GM19099 (cell line): ENCODE measurements around the gene HOXB1.

ENCODE experiments used
- POLR2A ChIP-seq: IDR thresholded peaks from 3 replicates; pipeline ENCODE4 v1.6.1; 2011; ENCODE audit warnings: low read depth; ENCODE audit not compliant: insufficient read length; ENCODE audit errors: extremely low read depth

The HOXB1 gene

DNA sequence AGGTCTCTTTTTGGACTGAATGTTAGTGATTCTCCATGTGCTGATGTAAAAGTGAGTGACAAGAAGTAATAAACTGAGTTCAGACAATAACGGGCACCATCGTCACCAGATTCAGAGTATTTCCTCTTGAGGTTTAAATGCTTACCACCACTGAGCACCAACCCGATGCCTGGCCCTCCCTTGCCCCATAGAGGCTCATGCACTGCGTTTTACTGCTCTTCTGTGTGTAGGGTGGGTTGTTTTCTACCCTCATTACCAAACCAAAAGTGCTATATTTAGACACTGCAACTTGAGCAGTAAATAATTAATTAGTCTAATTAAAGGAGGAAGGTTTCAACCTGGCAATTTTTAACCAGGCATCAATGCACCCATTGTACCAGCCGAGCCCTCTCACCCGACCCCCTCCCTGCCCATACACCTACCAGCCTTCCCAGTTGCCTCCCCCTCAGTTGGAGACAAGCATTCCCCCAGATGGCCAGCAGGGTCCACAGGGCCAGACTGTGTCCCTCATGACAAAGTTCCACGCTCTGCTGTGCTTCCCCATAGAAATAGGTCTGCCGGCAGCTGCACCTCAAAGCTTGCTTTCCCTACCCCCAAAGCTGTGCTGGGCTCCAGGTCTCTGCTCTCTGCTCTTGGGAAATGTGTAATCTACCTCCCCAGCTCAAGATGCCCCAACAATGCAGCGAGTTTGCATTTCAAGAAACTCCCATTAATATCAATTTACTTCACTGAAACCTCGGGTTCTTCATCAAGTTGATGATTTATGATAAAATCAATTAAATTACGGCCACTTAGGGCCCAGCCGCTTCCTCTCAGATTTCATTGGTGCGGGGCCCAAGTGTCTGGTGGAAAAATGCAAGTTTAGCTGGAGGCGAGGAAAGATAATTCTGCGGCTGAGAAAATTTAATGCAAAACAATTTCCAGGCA is 31.3 kb upstream of the HOXB1 start:
- peak; percentile 59 for TF ChIP-seq POLR2A

DNA sequence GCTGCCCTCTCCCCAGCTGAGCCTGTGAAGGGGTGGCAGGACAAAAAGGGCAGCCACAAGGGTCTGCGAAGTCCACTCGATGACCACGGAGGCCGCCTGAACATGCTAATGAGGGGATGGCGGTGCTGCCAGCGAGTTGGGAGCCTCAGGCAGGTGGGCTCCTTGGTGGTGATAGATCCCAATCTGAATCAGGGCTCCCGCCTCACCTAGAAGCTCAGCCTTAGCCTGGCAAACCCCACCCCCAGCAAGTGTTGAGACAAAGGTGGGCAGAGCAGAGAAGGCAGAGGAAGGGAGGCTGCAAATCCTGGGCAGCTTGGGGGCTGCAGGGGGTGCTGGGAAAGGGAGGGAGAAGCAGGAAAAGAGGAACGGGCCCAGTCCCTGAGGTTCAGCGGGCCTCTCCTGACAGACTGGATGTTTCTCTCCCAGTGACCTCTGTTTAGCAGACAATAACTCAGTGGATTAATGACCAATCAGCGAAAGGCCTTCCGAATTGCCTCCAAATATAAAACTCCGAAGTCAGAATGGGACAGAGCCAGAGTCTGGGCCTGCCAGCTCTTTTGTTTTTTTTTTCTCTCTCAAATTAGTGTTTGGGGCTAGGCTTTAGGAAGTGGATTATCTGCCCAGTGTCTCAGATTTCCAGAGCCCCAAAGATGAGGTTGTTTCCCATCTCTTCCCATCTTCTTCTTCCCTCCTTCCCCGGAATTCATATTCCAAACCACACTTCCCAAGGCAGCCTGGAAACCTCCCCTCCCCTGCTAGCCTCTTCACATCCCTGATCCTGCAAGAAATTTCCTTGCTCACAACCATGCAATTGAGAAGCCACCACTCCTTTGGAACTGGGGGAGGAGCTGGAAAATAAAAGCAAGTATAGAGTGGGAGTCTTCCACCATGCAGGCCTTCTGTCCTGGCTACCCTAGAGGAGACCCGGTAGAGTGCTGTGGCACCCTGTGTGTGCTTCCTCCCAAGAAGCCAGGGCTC is 29.3 kb upstream of the HOXB1 start:
- TF ChIP-seq POLR2A: no peak

DNA sequence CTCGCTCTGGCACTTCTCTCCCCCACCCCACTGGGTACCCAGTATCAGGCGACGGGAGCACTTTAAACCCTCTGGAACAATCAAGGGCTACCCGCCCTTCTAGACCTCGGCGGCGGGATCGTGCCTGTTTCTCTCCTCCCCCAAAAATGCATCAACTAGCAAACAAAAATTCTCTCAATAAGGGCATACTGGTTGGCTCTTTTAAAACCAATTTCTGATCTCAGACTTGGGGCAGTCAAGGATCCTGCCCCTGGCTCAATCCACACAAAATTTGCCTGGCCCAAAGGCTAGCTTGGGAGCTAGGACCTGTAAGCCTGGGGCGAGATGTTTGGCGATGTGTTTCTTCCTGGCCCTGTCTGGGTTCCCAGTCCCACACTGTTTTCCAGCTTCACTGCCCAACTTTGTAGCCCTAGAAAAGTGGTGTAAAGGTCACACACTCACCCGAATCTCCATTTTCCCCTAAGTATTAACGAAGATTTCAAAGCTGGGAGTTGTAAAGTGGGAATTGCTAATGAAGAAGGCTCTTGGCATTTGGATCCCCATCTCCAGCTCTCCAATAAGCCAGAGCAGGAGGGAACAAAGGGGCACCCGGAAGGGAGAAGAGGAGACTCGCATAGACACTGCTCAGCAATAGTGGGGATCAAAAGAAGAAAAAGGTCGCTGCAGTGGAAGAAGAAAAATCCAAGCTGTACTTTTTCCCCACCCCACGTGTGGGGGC is 28.5 kb upstream of the HOXB1 start:
- TF ChIP-seq POLR2A: no peak

DNA sequence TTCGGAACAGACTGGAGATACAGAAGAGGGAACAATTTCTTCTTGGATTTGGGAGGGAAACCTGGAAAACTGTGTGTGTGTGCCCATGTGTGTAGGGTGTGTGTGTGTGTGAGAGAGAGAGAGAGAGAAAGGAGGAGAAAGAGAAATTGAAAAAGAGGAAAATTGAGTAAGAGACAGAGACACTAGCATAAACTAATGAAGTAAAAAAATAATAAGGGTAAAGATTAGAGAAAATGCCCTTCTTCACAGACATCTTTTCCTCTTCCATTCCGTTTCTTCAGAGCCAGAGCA is 28.0 kb upstream of the HOXB1 start:
- no peak for TF ChIP-seq POLR2A

DNA sequence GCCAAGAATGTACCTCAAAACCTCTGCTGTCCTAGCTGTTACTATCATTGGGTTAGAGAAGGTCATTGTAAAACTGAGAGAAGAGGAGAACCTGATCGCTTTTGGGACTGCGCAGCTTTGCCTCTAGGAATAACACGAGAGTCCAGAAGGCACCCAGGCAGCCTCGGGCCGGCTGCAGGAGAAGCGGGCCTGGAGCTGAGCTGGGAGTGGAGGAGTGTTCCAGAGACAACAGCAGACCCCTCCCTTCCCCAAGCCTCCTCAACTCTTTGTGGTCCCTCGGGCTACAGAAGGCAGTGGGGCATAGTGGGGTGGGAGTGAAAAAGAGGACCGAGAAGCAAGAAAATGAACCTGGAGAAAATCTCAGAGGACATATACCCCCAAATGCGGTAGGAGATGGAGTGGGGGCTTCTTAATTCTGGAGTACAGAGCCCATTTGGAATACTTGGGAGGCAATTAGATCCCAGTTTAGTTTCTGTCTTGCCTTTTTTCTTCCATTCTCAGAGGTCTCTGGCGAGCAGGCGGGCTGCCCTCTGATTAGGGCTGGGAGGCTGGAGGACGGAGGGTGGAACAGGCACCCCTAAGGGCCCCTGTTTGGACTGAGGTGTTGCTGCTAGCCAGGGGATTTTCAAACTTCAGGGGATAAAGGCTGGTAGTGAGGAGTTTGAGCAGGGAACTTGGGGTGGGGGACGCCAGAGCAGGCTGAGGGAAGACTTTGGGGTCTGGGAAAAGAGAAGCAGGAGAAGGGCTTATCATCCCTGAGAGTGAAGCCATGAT is 27.4 kb upstream of the HOXB1 start:
- no peak for TF ChIP-seq POLR2A

DNA sequence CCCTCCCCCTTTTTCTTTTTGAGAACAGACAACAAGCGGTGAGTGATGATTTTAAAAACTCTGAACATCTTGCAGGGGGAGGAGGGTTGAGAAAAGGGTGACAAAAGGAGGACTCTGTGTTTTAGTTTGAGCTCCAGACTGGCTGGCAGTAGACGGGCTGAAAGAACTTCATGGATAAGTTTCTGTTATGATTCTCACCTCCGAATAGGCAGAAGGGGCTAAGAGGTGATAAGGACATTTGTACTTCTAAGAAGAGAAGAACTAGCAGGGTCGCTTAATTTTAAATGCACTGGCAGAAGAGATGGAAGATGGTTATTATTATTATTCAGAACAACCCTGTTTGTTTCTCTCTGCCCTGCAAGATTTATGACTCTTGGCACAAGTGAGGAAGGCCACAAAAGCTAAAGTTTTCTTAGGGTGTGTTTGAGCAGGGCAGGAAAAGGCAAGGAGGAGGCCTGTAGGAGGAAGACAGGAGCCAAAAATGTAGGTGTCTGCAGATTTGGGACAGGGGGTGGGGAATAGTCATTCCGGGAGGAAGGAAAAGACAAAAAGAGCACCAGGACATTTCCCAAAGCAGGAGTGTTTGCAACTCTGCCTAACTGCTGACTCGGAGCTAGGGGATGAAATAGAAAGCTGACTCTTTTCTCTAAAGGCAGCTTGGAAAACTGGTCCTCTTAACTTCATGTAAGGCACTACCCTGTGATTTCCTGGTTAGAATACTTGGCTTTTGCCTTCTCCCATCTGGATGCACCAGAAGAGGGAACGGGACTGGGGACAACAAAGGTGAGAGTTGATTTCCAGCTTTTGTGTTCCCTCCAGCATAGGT is 26.0 kb upstream of the HOXB1 start:
- TF ChIP-seq POLR2A: no peak

DNA sequence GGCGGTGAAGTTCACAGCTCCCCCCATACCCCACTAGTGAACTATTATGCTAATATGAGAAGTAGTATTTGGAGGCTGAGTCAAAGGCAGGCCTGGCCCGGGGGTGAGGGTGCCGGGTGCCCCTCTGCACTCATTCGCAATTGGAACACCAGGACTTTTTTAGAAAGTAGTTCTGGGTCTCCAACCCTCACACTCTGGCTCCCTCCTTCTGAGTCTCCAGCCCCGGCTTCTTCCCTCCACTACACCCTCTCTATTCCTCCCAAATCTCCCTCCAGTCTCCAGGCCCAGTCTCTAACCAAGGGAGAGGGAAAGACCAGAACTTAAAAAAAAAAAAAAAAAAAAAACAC is 25.4 kb upstream of the HOXB1 start:
- no peak for TF ChIP-seq POLR2A

DNA sequence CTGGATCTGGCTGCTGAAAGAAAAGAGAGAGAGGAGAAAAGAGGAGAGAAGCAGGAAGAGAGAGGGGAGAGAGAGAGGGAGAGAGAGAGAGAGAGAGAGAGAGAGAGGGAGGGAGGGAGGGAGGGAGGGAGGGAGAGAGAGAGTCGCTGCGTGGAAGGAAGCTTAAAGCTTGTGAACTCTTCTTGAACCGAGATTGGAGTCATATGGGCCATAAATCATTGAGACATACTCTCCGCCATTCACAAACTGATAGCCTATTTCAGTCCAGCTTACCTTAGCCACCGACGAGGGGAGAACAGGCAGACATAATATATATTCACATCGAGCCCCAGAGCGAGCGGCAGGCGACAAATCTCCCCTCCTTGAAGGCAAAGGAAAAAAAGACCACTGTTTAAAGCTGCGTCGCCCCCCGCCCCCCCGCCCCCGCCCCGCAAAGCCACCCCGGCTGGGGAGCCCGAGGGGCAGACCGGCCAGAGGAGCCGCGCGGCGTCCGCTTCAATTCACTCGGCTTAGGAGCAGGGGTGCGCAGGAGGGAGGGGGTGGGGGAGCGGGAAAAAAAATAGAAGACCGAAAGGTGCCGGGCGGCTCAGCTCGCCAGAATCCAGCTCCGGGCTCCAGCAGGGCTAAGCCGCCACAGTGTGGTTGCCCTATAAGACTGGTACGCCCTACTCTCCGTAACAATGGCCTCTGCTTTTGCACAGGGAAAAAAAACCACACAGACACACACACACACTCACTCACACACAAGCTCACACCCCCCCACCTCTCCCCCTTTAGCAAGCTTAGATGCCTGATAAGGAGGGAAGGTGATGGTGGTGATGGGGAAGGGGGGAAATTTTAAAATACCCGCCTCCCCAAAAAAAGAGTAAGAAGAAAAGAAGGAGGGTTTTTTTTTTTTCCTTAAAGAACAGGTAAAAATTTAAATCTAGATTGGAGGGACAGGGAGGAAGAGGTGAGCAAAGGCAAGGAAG is 24.7 kb upstream of the HOXB1 start:
- TF ChIP-seq POLR2A: no peak

DNA sequence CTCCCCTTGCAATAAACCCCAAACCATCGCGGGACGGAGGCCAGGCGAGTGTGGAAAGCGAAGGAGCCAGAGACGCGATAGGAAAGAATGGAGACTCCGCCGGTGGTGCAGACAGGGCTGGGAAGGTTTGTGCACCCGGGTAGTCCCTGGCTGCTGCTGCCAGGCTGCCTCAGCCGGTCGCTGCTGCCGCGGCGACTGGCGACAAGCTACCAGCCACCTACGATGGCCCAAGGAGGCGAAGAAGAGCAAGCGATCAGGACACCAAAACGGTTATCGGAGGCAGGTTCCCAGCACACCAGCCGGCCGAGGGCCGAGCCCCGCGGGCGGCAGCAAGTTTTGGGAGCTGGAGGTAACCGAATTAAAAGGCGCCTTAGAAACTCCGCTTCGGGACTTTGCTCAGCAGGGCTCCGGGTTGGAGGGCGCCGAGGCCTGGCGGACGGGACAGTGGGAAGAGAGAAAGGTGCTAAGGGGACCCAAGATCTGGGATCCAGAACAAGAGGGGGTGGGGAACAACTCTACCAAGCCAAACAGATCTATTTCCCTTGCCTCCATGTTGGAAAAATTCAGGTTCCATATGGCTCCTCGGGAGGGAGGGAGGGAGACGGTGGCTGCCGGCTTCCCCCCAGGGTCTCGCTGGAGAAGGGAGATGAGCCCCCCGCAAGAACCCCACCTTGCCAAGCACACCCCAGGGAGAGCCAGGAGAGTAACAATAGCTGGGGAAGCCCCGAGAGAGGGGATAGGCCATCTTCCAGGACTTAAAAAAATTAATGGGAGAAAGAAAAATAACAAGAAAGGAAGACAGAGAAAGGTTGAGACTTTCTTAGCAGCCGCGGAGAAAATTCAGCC is 23.8 kb upstream of the HOXB1 start:
- no peak for TF ChIP-seq POLR2A

DNA sequence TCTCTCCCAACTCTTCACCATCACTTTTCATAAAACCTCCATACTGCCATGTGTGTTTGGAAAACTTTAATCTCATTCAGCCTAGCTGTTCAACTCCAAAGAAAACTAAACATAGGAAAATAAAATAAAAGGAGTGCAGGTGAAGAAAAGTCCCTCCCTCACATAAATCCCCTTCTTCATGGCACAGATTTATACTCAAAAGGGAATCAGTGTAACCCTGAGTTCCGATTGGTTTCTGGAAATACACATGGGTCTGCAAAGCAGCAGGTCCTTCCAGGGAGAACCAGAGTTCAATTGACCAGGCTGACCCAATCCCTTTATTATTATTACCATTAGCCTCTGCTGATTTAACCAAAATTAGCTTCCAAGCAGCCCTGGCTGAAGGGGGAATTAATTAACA is 23.0 kb upstream of the HOXB1 start:
- no peak for TF ChIP-seq POLR2A

DNA sequence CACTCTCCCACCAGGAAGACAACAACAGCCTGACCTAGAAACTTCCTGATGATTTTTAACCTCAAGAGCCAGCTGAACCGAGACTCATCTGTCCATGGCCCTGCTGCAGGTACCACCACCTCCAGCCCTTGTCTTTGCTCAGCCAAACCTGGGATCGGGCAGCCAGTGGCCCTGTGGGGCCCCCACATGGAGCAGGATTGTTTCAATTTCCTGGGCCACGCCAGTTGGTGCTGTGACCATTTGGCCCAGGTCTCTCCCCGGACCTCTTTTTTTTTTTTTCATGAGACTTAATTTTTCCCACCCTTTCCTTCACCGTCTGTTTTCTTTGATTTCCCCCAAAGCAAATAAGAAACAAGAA is 22.4 kb upstream of the HOXB1 start:
- no peak for TF ChIP-seq POLR2A

DNA sequence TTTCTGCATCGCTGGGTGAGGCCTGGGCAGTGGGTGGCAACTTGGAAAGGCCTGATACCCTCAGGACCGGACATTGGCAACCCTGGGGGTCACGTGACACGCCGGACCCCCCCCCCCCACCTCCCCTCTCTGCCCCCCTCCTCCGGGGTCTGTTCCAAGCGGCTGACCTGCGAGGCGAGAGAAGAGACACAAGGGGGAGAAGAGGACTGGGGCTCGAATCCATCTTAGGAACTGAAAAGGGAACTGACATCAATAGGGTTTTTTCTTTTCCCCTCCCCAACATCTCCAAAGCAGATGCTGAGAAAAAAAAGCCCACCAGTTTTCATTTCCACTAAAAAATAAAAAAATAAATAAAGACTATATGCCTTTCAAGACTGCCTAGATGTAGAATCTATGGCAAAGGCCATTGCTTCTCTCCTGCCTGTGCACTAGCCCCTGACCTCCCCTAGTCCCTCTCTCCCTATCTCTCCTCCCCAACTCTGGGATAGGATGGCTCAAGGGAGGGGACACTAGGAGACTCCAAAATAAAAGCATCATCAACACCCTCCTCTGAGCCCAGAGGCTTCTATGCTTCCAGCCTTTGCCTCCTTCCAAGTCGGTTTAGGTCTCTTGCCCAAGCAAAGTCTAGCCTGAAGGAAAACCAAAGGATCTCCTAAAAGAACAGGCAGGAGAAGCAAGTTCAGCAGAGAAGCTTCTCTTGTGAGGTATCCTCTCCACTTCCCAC is 21.8 kb upstream of the HOXB1 start:
- TF ChIP-seq POLR2A: no peak
